K562 (cell line): ENCODE results near the gene TESK1. TPM values are rescaled to one million over a fixed set of nuclear protein-coding genes. Genes with fewer than 3 reads are reported as not detected.
A peak's percentile ranks its signal among the peaks of the same experiment; 100 is the strongest.

Experiments used
- BRD9 ChIP-seq: fragments of 450-650 bp; IDR thresholded peaks from 2 replicates; pipeline ENCODE4 v1.6.1; 2018; ENCODE audit warnings: low read depth; ENCODE audit not compliant: partially characterized antibody
- DACH1 ChIP-seq: fragments of 450-650 bp; IDR thresholded peaks from 2 replicates; pipeline ENCODE4 v1.6.1; 2018; ENCODE audit not compliant: partially characterized antibody
- EGR1 ChIP-seq: fragments of 450-650 bp; conservative IDR thresholded peaks from 2 replicates; pipeline ENCODE4 v1.6.1; 2017; ENCODE audit warnings: mild to moderate bottlenecking
- ELK3 ChIP-seq: fragments of 450-650 bp; formaldehyde crosslinking; IDR thresholded peaks from 2 replicates; pipeline ENCODE4 v1.4.0; 2020; ENCODE audit warnings: mild to moderate bottlenecking
- EP300 ChIP-seq: IDR thresholded peaks from 2 replicates; pipeline ENCODE4 v1.6.1; 2012; ENCODE audit warnings: low read length, improper control_type of control experiment
- IRF9 ChIP-seq: fragments of 450-650 bp; IDR thresholded peaks from 2 replicates; pipeline ENCODE4 v1.6.1; 2016; ENCODE audit warnings: missing biosample characterization, missing genetic modification characterization
- RNF2 ChIP-seq: sonication (generic); IDR thresholded peaks from 2 replicates; pipeline ENCODE4 v1.6.1; 2016
- TAF1 ChIP-seq: IDR thresholded peaks from 2 replicates; pipeline ENCODE4 v1.6.1; 2011; ENCODE audit warnings: mild to moderate bottlenecking, low read length, moderate library complexity; ENCODE audit not compliant: insufficient read depth, control insufficient read depth, severe bottlenecking; ENCODE audit errors: extremely low read depth
- ZNF431 ChIP-seq: sonication (generic); formaldehyde crosslinking; IDR thresholded peaks from 2 replicates; pipeline ENCODE4 v1.8.0; 2022; ENCODE audit warnings: mild to moderate bottlenecking, missing genetic modification reagents
- ZSCAN32 ChIP-seq: fragments of 450-650 bp; formaldehyde crosslinking; IDR thresholded peaks from 2 replicates; pipeline ENCODE4 v1.4.0; 2020; ENCODE audit warnings: mild to moderate bottlenecking, moderate library complexity
- polyA plus RNA-seq, 8 experiments: library from polyadenylated mRNA; depleted of rRNA in 4 of 8; stranded (reverse) in 5 of 8; unstranded in 3 of 8; fragments of >200 nt; fragmentation: Nextera tagmentation in 2 of 8; fragmentation: Illumina TruSeq in 1 of 8; extraction: Ambion mirVana in 2 of 8; extraction: Trizol in 1 of 8; gene quantifications; 2 replicates each; pipeline versions ENCODE4 v1.2.1 to v1.2.3, GENCODE V29; 2011 to 2014; ENCODE audit warnings: inconsistent platforms in 1 of 8, missing spikeins in 1 of 8
- total RNA-seq, 7 experiments: library from RNA; depleted of rRNA in 6 of 7; stranded (reverse); fragments of >200 nt in 6 of 7; fragmentation: Illumina TruSeq in 2 of 7; extraction: Trizol in 2 of 7; gene quantifications; 2 replicates each; pipeline versions ENCODE4 v1.2.1 to v1.2.3, GENCODE V29; 2011 to 2021; ENCODE audit warnings: low replicate concordance in 1 of 7

TESK1 gene
- total and polyA plus RNA-seq, 9 of the 15 experiments (the other 6 are each of a cell fraction or from before 2014, with no cell fraction given), result 0.07 to 10.4 (median 4.1) TPM

- TF ChIP-seq IRF9 (tag) (no peak), EP300 (peak; percentile 29; the same call in 1 of the 2 replicates), ELK3 (CRISPR knock-in tag) (no peak), BRD9 (no peak), RNF2 (0 out of 2 replicates have a peak, but pooled peaks have one; percentile 34), ZSCAN32 (CRISPR knock-in tag) (no peak), DACH1 (no peak), ZNF431 (CRISPR knock-in tag) (no peak), TAF1 (no peak), EGR1 (peak; percentile 80)
These were observed 44.6 kb downstream of the TESK1 start (continued) for GRCh38 chr9:35649431-35650340.
